Adipose tissue (tissue), 3 donors: ENCODE data around the gene ROBO2. TPM values are rescaled to one million over a fixed set of nuclear protein-coding genes. Genes with fewer than 3 reads are reported as not detected.

ENCODE experiments used
- H3K27ac ChIP-seq: one replicate; pipeline ENCODE4 v1.5.1; 2013; ENCODE audit warnings: low read depth, low read length
- WGBS, 3 donors: extraction: QIAGEN DNeasy Blood & Tissue Kit; methylation state at CpG; one replicate each; pipeline ENCODE4 v1.1.7; 2013; 5-methylcytosine and 5-hydroxymethylcytosine counted together
- polyA plus RNA-seq, 3 donors: library from polyadenylated mRNA; stranded (reverse); fragments of 200-250 nt; gene quantifications; one replicate each; pipeline ENCODE4 v1.2.3, GENCODE V29; 2013
- donor health status: healthy with polysubstance abuse.
- donor health status: Bipolar disorder and iron deficiency.
- donor health status: healthy.

ROBO2 gene
- polyA plus RNA-seq, 3 donors = 0.18 to 1.3 (median 0.62) TPM

GRCh38 chr3:77475507-77475906, 435.6 kb downstream of the ROBO2 start:
- 24 to 52% (median 40%) methylated on average over 2 of the region's 2 CpGs for WGBS, 3 donors
- no peak overlapping the region for H3K27ac ChIP-seq

- no peak overlapping the region for H3K27ac ChIP-seq
Measured at GRCh38 chr3:77479021-77479420, 439.1 kb downstream of the ROBO2 start.

DNA sequence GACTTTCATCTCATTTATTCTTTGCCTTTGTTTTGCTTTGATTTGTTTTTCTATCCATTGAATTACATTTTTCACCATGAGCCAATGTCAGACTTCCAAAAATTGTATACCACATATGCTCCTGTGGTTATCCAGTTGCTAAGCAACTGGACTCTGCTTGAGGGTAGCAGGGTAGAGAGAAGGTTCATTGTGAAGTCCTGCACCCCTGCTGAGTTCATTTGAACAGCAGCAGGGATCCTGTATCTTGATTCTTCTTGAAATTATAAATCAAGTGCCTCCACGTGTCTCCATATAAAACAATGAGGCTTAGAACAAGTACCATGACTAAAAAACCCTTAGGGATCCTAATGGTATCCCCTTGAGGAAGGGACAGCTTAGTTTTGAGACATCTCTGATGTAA, 449.3 kb downstream of the ROBO2 start:
- no peak overlapping the region for H3K27ac ChIP-seq
- 45 to 77% (median 57%) methylated on average over 1 of the region's 1 CpG for WGBS, 3 donors

DNA sequence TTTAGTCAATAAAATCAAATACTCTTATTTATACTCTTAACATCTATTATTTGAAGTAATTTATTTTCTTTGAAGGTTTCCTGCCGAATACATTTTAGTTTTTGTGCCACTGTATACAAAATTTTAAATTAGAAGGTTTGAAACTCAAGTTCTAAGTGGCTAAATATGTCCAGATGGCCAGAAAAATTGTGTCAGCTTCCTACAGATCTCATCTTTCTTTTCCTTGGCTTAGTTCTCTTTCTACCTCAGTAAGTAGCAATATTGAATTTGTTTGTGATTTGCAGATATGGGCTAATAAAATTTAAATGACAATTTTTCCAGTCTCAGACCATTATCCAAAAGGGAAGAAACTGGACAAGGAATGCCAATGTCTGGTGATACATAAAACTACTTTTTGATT, 452.1 kb downstream of the ROBO2 start:
- WGBS, 3 donors = 41 to 80% (median 67%) methylated on average over 1 of the region's 1 CpG

GRCh38 chr3:77500721-77501120, 460.8 kb downstream of the ROBO2 start:
- no peak overlapping the region for H3K27ac ChIP-seq
- 63 to 73% (median 63%) methylated on average over 2 of the region's 2 CpGs for WGBS, 3 donors

More for the DNA sequence above, 452.1 kb downstream of the ROBO2 start:
- H3K27ac ChIP-seq = no peak overlapping the region

GRCh38 chr3:77506384-77506783, 466.5 kb downstream of the ROBO2 start:
- no peak overlapping the region for H3K27ac ChIP-seq
- 73 to 86% (median 85%) methylated on average over 5 of the region's 5 CpGs for WGBS, 3 donors

GRCh38 chr3:77513542-77513941, 473.6 kb downstream of the ROBO2 start:
- 9 to 48% (median 40%) methylated on average over 5 of the region's 5 CpGs for WGBS, 3 donors
- H3K27ac ChIP-seq = no peak overlapping the region

GRCh38 chr3:77514766-77515165, 474.9 kb downstream of the ROBO2 start:
- no peak overlapping the region for H3K27ac ChIP-seq

DNA sequence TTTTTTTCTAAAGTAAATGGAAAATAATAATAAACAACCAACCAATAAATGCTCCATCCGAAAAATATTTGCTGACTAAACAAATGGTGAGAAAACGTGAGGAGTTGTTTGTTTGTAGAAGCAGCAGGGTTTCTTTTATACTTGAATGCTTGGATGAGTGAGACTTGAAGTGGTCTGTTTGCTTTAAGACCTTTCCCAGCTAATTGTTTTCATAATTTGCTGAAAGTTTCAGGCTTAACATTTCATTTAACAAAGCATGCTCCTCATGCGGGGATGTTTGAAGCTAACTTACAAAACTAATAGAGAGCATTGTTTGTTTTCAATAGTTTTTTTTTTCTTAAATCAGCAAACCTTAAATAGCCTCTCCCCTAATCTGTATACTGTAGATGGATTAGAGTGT, 484.6 kb downstream of the ROBO2 start:
- H3K27ac ChIP-seq = no peak overlapping the region
- WGBS, 3 donors = 34 to 71% (median 64%) methylated on average over 3 of the region's 3 CpGs

DNA sequence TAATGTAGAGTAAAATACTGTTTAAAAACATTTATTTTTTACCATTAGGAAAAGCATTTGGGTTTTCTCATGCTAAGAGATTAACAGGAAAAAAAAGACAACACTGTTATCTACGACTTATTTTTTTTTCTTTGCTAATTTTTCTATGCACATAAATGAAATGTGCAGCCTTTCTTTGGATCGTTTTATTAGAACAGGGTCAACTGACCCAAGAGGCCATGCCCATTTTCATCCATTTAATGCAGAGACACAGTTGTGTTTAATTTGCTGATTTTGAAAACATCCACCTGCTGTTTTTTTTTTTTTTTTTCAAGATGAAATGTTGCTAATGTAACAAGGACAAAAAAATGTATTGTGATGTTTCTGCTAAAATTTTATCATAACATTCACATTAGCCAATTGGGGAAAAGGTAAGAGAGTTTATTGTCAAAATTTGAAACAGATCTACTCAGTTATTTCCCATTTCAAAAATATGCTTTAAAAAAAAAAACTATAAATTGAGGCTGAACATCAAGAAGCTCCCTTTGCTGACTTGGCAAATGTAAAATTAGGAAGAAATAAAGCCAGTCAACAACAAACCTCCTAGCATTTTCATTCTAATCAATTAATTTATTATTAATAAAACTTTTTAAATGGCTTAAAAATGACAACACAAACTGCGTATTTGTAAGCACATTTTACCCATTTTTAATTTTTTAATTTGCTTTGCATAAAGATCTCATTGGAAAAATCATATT, 485.2 kb downstream of the ROBO2 start:
- no peak overlapping the region for H3K27ac ChIP-seq
- 59 to 70% (median 68%) methylated on average over 3 of the region's 3 CpGs for WGBS, 3 donors

DNA sequence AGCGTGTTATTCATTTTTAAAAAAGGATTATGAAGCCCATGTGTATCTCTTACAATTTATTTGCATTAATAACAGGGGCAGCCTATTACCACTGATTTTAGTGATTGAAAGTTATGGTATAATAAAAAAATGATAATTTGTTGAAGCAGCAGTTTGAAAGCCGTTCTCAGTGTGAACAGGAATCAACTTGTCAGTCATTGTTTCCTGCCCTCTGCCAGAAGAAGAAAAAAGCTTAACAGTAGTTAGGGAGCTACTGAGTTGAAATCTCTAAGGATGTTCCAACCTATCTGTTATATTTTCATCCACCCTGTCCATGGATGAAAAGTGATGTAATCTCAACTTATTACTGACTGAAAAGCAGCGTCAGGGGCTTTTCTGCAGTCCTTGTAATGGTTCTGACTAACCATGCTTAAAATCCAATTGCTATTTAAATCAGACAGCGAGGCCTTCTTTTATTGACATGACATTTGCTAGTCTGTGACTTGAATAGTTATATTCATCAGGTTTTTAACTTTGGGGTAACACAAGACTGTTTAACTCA, 486.7 kb downstream of the ROBO2 start:
- no peak overlapping the region for H3K27ac ChIP-seq
- WGBS, 3 donors = 39 to 71% (median 53%) methylated on average over 4 of the region's 4 CpGs

DNA sequence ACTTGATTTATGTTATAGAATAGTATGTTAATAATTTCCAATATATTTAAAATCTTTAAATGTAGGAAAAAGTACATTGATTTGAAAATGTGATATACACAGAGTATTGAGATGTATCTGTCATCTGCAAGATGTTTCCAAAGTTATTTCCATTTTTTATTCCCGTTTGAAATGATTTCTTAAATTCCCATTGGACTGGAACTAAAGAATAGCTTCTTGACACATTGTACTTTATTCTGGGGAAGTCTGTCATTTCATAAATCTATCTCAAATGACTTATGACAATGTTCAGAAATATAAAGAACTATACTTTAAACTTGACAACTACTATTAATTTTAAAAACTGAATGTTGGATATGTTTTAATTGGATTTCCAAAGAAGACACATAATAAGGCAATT, 489.6 kb downstream of the ROBO2 start:
- WGBS, 3 donors = 63 to 72% (median 71%) methylated on average over 1 of the region's 1 CpG
- no peak overlapping the region for H3K27ac ChIP-seq

GRCh38 chr3:77530870-77531269, 491.0 kb downstream of the ROBO2 start:
- WGBS, 3 donors = 79 to 83% (median 82%) methylated on average over 4 of the region's 4 CpGs
- no peak overlapping the region for H3K27ac ChIP-seq

DNA sequence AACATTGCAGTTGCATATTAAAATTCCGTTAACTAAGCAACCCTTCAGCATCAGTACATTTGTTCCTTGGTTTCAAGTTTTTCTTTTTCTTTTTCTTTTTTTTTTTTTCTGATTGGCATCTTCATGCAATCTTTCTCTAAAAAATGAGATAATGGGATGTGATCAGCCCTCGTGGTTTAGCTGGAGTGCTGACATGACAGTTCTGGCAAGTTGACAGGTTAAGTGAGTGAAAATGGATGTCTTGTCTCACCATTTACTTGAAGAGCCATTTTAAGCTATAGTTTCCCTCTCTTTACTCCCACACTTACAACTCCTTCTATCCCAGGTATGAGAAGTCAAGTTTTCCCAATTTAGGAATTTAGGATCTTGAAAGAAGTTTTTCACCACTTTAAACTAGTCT, 495.2 kb downstream of the ROBO2 start:
- 57 to 66% (median 63%) methylated on average over 2 of the region's 2 CpGs for WGBS, 3 donors
- no peak overlapping the region for H3K27ac ChIP-seq

- 81 to 96% (median 87%) methylated on average over 3 of the region's 3 CpGs for WGBS, 3 donors
- no peak overlapping the region for H3K27ac ChIP-seq
Measured at GRCh38 chr3:77536038-77536775, 496.3 kb downstream of the ROBO2 start.

DNA sequence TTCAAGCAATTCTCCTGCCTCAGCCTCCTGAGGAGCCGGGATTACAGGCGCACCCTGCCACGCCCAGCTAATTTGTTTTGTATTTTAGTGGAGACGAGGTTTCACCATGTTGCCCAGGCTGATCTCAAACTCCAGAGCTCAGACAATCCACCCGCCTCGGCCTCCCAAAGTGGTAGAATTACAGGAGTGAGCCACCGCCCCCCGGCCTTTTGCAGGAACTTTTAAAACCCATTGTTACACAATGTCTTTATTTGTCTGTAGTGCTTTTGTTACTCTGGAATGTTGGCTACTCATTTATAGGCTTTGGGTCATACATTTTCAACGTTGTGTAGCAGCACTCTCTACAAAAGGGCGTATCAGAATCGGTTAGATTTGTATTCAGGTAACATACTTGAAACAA, 499.1 kb downstream of the ROBO2 start:
- WGBS, 3 donors = 75 to 93% (median 92%) methylated on average over 11 of the region's 11 CpGs
- H3K27ac ChIP-seq = no peak overlapping the region

DNA sequence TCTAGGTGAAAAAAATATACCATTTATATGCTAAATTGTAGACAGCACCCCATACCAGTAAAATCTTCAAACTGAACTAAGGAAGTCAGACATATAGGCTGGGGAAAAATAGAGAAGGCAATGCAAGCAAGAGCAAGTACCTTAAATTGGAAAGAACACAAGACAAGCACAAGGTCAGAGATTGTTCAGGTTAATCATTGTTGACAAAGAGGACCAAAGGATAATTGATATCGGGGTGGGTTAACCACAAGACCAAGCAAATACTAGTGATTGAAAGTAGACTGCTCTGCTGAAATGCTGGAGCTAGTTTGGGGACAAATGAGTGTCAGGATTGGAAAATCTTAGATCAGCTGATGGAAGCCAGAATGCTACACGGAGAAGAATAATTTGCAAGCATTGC, 499.8 kb downstream of the ROBO2 start:
- H3K27ac ChIP-seq = no peak overlapping the region
- 31 to 90% (median 87%) methylated on average over 2 of the region's 2 CpGs for WGBS, 3 donors

DNA sequence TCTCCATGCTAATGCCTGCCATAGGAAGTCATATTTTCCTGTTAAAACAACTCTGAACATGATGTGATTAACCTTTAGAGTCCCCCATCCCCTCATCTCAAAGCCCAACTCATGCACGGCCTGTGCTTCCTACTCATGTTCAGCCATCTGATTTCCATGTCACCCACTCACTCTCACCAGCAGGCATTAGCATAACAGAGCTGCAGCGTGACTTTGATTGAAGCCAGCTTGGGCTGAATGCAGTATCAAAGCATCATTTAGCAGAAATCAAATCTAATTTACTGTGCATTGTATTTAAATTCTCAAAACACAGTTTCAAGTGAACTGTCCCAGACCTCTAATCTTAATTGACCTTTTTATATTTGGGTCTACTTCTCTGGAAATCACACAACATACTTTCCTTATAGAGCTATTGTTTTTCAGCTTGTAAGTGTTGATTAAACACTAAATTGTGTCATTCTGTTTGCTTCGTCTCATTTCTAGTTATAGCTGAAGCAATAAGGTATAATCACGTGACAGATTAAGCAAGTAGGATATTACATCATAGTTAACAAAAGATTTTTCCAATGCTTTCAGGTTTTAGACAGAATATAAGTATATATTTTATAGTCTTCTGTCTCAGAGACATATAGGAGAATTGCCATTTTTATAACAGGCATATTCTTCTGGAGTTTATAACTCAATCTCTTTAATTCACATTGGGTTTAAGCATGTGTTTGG, 501.5 kb downstream of the ROBO2 start:
- H3K27ac ChIP-seq = no peak overlapping the region
- WGBS, 3 donors = 55 to 57% (median 56%) methylated on average over 4 of the region's 4 CpGs

DNA sequence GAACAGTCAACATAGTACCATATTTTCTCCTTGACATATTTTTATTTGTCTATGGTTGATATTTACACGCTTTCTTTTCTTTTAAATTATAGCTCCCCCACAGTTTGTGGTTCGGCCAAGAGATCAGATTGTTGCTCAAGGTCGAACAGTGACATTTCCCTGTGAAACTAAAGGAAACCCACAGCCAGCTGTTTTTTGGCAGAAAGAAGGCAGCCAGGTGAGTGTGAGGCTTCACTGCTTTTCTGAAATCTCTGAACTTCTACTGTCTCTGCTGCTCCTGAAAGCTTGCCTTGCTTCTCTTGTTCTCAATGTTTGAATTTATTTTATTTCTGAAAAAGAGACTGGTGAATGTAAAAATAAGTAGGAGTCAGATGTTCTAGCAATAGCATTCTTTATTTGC, 506.3 kb downstream of the ROBO2 start:
- WGBS, 3 donors = 28 to 74% (median 73%) methylated on average over 3 of the region's 3 CpGs

More for the DNA sequence above, 506.3 kb downstream of the ROBO2 start:
- H3K27ac ChIP-seq = no peak overlapping the region
